Rectal smooth muscle tissue (tissue), 1 donor: ENCODE measurements around the gene RTN4.
"Not testable (repeated sequence)": the region's sequence is repeated elsewhere in the genome, so short reads cannot be mapped to it uniquely, and the experiment has no call there.

Experiments used
- H3K27ac ChIP-seq: one replicate; pipeline ENCODE4 v1.7.0; 2013; ENCODE audit warnings: low read depth, low read length, inconsistent platforms
- H3K27me3 ChIP-seq: one replicate; pipeline ENCODE4 v1.7.0; 2013; ENCODE audit warnings: low read length; ENCODE audit not compliant: control insufficient read depth, insufficient read depth
- H3K36me3 ChIP-seq: one replicate; pipeline ENCODE4 v1.7.0; 2013; ENCODE audit warnings: low read length; ENCODE audit not compliant: control insufficient read depth, insufficient read depth
- H3K4me1 ChIP-seq: one replicate; pipeline ENCODE4 v1.7.0; 2013; ENCODE audit warnings: low read length; ENCODE audit not compliant: control insufficient read depth, insufficient read depth
- H3K4me3 ChIP-seq: one replicate; pipeline ENCODE4 v1.7.0; 2013; ENCODE audit warnings: low read length
- H3K9ac ChIP-seq: one replicate; pipeline ENCODE4 v1.7.0; 2013; ENCODE audit warnings: low read length

RTN4 gene, protein sequence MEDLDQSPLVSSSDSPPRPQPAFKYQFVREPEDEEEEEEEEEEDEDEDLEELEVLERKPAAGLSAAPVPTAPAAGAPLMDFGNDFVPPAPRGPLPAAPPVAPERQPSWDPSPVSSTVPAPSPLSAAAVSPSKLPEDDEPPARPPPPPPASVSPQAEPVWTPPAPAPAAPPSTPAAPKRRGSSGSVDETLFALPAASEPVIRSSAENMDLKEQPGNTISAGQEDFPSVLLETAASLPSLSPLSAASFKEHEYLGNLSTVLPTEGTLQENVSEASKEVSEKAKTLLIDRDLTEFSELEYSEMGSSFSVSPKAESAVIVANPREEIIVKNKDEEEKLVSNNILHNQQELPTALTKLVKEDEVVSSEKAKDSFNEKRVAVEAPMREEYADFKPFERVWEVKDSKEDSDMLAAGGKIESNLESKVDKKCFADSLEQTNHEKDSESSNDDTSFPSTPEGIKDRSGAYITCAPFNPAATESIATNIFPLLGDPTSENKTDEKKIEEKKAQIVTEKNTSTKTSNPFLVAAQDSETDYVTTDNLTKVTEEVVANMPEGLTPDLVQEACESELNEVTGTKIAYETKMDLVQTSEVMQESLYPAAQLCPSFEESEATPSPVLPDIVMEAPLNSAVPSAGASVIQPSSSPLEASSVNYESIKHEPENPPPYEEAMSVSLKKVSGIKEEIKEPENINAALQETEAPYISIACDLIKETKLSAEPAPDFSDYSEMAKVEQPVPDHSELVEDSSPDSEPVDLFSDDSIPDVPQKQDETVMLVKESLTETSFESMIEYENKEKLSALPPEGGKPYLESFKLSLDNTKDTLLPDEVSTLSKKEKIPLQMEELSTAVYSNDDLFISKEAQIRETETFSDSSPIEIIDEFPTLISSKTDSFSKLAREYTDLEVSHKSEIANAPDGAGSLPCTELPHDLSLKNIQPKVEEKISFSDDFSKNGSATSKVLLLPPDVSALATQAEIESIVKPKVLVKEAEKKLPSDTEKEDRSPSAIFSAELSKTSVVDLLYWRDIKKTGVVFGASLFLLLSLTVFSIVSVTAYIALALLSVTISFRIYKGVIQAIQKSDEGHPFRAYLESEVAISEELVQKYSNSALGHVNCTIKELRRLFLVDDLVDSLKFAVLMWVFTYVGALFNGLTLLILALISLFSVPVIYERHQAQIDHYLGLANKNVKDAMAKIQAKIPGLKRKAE

DNA sequence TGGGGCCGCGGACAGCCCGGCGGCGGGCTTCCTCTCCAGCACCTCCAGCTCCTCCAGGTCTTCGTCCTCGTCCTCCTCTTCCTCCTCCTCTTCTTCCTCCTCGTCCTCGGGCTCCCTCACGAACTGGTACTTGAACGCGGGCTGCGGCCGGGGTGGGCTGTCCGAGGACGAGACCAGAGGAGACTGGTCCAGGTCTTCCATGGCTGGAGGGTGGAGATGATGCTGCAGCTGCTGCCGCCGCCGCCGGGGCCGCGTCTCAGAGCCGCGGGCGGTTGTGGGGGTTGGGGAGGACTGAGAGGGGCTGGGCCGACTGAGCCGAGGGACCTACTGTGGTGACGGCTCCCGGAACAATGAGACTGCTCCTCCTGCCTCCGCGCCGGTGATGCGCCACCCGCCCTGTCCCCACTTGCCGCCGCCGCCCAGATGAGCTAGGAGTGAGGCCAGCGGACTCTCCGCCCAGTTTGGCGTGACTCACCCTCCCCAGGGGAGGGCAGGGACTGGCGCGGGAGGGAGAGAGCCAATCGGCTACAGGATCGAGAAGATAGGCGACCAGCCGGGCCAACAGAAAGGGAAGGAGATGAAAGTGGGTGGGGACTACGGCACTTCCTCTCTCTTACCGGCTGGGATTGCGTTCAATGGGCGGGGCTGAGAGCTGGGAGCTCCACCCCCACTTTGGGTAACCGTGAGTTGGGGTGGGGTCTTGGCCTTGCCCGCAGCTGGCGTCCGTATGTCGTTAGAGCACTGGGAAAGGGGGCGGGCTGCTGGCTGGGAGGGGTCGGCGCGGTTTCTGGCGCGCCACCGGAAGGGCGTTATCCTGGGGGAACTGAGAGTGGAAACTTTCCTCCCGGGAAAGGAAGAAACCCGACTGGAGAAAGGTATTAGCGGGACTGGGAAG is at the start of gene RTN4:
RTN4 (minus strand) TSS at position 352 of the 895 bp plus-strand sequence; CDS start at position 201, 151 bp downstream.
- H3K27me3 ChIP-seq = no peaks in the 10 kb centered on the region
- H3K4me1 ChIP-seq = peaks cover 19% of the 10 kb centered on the region
- H3K9ac ChIP-seq = peak within 1 kb of the TSS; percentile 59
- H3K36me3 ChIP-seq = no peaks in the 10 kb centered on the region
- peak within 1 kb of the TSS; percentile 97 for H3K4me3 ChIP-seq
- H3K27ac ChIP-seq = peak within 1 kb of the TSS; percentile 96

DNA sequence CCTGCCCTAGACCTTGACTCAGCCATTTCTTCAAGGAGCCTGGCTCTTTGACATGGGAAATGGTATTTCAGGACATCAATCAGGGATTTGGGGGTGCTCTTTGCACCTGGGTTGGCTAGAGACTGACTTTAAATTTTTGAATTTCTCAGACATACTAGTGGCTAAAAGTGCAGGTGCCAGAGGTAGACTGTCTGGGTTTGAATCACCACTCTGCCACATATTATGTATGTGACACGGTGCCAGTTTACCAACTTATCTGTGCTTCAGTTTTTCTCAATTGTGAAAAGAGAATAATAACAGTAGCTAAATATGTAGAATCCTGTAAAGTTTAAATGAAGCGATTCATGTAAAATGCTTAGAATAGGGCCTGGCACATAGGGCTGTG is 49.2 kb upstream of the RTN4 start:
- H3K27ac ChIP-seq = peak overlapping the region; percentile 47
- H3K9ac ChIP-seq = no peak overlapping the region
- no peak overlapping the region for H3K4me3 ChIP-seq
- peaks cover 30% of the 10 kb centered on the region for H3K4me1 ChIP-seq
- no peaks in the 10 kb centered on the region for H3K27me3 ChIP-seq
- H3K36me3 ChIP-seq = no peaks in the 10 kb centered on the region

DNA sequence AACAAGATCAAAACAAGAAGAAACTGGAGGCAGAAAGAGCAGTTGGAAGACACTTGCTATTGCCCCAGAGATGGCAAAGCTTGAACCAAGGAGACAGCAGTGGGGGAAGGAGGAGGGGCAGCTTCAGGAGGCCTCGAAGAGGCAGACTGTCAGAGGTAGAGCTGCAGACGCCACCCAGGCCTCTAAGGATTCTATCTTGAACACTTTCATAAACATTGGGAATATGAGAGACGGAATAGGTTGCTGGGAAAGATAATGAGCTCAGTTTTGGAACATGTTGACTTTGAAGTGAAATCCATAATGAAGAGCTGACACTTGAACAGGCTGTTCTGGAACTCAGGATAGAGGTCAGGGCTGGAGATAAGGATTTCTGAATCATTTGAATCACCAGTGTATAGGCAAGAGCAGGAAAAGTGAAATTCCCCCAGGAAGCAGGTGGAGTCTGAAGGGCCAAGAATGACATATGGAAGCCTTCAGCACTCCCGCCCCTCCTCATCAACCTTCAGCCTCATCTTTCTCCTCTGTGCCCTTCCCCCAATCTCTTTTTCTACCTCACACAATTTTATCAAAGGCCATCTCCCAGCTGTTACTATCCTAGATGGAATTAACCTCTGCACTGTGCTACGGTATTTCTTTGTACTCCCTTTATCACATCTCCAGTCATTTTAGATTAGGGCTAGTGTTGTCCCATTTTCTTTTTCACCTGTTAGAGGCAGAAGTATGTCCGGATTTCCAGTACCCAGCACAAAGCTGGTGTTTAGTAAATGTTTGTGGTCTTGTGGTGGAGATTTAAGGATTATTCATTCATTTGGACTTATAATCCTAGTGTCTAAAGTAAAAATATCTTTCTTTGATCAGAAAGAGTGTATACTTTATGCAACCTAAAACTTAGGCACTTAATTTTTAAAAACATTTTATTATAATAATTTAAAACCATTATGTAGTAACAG is 47.5 kb upstream of the RTN4 start:
- Histone ChIP-seq H3K4me1 (peaks cover 30% of the 10 kb centered on the region), H3K9ac (no peak overlapping the region), H3K27ac (peak overlapping the region; percentile 53)

DNA sequence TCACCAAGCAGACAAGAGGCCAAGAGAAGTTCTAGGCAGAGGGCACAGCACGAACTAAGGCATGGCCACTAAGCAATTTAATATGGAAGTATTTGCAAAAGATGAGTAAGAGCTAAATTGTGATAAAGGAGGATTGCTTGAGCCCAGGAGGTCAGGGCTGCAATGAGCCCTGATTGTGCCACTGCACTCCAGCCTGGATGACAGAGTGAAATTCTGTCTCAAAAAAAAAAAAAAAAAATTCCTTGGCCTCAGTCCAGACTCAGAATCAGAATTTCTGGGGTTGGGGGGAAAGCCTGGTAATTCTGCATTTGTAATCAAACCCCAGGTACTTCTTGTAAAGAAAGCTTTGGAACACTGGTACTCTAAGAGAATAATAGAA is 46.8 kb upstream of the RTN4 start:
- Histone ChIP-seq H3K4me3 (no peak overlapping the region), H3K27ac (peak overlapping the region; percentile 53)

More for the DNA sequence above, 47.5 kb upstream of the RTN4 start:
- Histone ChIP-seq H3K36me3 (no peaks in the 10 kb centered on the region), H3K4me3 (no peak overlapping the region), H3K27me3 (no peaks in the 10 kb centered on the region)

DNA sequence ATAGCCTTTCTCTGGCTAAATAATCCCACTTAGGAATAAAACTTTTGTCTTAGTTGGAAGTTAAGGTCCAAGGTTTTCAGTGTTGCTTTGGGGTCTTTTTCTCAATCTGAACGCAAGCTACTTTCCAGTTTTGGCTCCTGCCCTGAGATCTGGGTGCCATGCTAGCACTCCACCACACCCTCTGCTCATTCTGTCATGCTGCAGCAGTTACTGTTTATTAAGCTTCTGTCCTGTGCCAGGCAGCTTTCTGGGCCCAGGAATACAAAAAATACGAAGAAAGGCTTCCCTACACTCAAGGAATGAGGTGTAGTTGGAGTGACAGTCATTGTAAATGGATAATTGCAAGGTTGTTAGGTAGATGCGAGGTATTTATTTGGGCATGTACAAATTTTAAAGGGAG is 46.3 kb upstream of the RTN4 start:
- H3K27ac ChIP-seq = peak overlapping the region; percentile 53
- no peak overlapping the region for H3K9ac ChIP-seq
- H3K27me3 ChIP-seq = no peaks in the 10 kb centered on the region
- H3K4me1 ChIP-seq = peaks cover 23% of the 10 kb centered on the region
- H3K36me3 ChIP-seq = no peaks in the 10 kb centered on the region
- H3K4me3 ChIP-seq = no peak overlapping the region

More for the DNA sequence above, 46.8 kb upstream of the RTN4 start:
- Histone ChIP-seq H3K4me1 (peaks cover 24% of the 10 kb centered on the region), H3K27me3 (no peaks in the 10 kb centered on the region), H3K36me3 (no peaks in the 10 kb centered on the region), H3K9ac (no peak overlapping the region)

DNA sequence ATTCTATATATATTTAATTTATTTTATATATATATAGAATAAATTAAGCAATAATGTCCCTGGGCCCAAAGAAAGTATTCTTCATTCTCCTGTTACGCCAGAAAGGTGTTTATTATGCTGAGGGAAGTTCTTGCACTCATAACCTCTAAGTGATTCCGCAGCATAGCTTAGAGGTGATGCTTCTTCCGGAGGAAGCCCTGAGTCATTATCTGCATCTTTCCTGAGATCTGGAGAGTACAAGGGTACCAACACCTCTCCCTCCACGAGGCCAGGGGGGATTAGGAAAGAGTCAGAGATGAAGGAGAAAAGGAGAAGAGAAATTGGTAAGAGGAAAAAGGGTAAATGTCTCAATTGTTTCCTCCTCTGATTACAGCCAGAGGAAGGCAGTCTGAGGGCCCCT is 43.1 kb upstream of the RTN4 start:
- peaks cover 12% of the 10 kb centered on the region for H3K4me1 ChIP-seq
- H3K36me3 ChIP-seq = no peaks in the 10 kb centered on the region
- H3K27ac ChIP-seq = no peak overlapping the region
- no peak overlapping the region for H3K4me3 ChIP-seq
- H3K9ac ChIP-seq = no peak overlapping the region
- no peaks in the 10 kb centered on the region for H3K27me3 ChIP-seq

DNA sequence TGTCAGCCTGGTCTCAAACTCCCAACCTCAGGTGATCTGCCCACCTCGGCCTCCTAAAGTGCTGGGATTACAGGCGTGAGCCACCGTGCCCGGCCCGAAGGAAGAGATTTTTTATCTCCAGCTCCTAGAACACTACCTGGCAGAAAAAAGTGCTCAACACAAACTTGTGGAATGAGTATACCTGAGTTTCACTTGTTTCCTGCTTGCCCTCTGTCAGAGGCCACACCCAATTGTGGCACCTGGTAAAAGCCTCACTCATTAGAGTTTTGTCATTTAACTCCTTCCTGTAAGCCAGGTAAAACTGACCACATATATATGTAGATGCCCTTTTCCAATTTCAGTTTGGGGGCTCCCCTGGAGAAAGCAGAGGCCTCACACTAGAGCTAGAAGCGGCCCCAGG is 42.2 kb upstream of the RTN4 start:
- no peak overlapping the region for H3K9ac ChIP-seq
- no peaks in the 10 kb centered on the region for H3K36me3 ChIP-seq
- H3K4me1 ChIP-seq = peaks cover 11% of the 10 kb centered on the region
- no peaks in the 10 kb centered on the region for H3K27me3 ChIP-seq
- no peak overlapping the region for H3K27ac ChIP-seq
- H3K4me3 ChIP-seq = no peak overlapping the region

DNA sequence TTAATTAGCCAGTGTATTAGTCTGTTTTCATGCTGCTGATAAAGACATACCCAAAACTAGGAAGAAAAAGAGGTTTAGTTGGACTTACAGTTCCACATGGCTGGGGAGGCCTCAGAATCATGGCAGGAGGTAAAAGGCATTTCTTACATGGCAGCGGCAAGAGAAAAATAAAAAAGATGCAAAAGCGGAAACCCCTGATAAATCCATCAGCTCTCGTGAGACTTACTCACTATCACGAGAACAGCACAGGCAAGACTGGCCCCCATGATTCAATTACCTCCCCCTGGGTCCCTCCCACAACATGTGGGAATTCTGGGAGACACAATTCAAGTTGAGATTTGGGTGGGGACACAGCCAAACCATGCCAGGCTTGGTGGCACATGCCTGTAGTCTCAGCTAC is 41.4 kb upstream of the RTN4 start:
- H3K36me3 ChIP-seq, H3K9ac ChIP-seq: not testable (repeated sequence)

DNA sequence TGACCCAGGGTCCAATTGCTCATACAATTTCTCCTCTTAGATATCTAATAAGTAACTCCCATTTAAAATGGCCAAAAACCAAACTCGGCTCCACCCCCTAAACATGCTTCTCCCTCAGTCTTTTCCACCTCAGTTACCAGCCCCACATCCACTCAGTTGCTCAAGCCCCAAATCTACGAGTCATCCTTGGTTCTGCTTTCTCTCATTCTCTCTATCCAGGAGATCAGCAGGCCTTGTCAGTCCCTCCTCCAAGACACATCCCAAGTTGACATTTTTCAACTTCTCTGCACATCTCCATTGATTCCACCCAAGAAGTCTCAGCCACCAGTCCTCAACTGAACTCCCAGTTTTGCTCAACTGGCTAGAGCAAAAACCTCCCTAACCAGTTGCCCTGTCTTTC is 40.5 kb upstream of the RTN4 start:
- no peak overlapping the region for H3K9ac ChIP-seq
- H3K4me1 ChIP-seq = no peaks in the 10 kb centered on the region
- no peaks in the 10 kb centered on the region for H3K36me3 ChIP-seq
- no peak overlapping the region for H3K4me3 ChIP-seq
- no peaks in the 10 kb centered on the region for H3K27me3 ChIP-seq
- H3K27ac ChIP-seq = no peak overlapping the region

More for the DNA sequence above, 41.4 kb upstream of the RTN4 start:
- not testable (repeated sequence) for H3K27ac ChIP-seq, H3K4me1 ChIP-seq, H3K27me3 ChIP-seq, H3K4me3 ChIP-seq

DNA sequence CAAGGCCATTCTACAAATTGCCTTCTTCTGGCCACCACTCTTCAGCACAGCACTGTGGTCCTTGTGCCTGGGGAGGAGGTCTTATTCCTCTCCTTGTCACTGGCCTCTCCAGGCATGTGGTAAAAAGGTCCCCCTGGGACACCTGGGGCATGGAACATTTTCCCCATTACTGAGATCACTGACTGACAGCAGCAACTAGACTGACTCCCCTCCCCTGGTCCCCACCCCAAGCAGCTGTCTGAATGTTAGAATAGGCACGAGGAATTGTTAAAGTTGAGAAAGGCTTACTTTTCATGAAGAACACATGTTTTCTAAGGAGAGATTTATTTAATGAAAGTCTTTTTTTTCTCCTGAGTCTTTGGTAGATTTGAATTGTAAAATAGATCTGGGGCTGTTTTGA is 39.5 kb upstream of the RTN4 start:
- no peaks in the 10 kb centered on the region for H3K36me3 ChIP-seq
- H3K9ac ChIP-seq = no peak overlapping the region

DNA sequence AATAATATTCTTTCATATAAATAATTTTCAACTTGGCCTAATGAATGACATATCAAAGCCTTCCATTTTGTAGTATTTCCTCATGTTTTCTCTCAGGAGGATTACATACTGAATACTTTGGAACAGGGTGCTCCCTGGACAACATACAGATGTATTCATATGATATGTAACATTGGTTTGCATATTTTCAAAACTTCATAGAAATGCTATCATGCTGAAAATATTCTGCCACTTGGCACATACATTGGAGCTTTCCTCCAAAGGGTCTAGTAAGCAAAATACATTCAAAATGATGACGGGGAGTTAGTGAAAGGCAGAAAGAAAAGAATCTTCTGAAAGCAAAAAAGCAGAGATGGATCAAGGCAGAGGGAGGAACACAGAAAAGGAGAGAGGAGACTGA is 38.1 kb upstream of the RTN4 start:
- Histone ChIP-seq H3K4me1 (no peaks in the 10 kb centered on the region), H3K27ac (no peak overlapping the region), H3K27me3 (no peaks in the 10 kb centered on the region), H3K4me3 (no peak overlapping the region), H3K9ac (no peak overlapping the region), H3K36me3 (no peaks in the 10 kb centered on the region)

More for the DNA sequence above, 39.5 kb upstream of the RTN4 start:
- no peak overlapping the region for H3K4me3 ChIP-seq
- no peaks in the 10 kb centered on the region for H3K4me1 ChIP-seq
- H3K27ac ChIP-seq = no peak overlapping the region
- no peaks in the 10 kb centered on the region for H3K27me3 ChIP-seq
